Umbilical cord (tissue), 2 donors: ENCODE data around the gene THBS1. TPM values are rescaled to one million over a fixed set of nuclear protein-coding genes. Genes with fewer than 3 reads are reported as not detected.

Experiments used
- DNase-seq: peaks from one replicate; pipeline ENCODE4 v3.0.0-alpha.2; 2015; ENCODE audit warnings: low spot score
- total RNA-seq: library from RNA; depleted of rRNA; stranded (reverse); fragments of >200 nt; gene quantifications from one replicate; pipeline ENCODE4 v1.2.3, GENCODE V29; 2014; ENCODE audit warnings: low replicate concordance; ENCODE audit not compliant: insufficient read depth

The THBS1 gene
- 1,162 TPM for total RNA-seq

GRCh38 chr15:39580485-39581241 is at the start of gene THBS1:
TSS of gene THBS1 (plus strand) at chr15:39581079. CDS start at chr15:39581858, 779 bp downstream.
- DNase-seq: peak; percentile 91

GRCh38 chr15:39534996-39535395 is 45.9 kb upstream of the THBS1 start:
- DNase-seq: no peak

GRCh38 chr15:39535466-39535865 is 45.4 kb upstream of the THBS1 start:
- DNase-seq: no peak

- DNase-seq: no peak
Measured at GRCh38 chr15:39538936-39539335, 41.9 kb upstream of the THBS1 start.

GRCh38 chr15:39539466-39539865 is 41.4 kb upstream of the THBS1 start:
- DNase-seq: no peak

- DNase-seq: no peak
Measured at GRCh38 chr15:39539973-39540558, 40.8 kb upstream of the THBS1 start.

DNA sequence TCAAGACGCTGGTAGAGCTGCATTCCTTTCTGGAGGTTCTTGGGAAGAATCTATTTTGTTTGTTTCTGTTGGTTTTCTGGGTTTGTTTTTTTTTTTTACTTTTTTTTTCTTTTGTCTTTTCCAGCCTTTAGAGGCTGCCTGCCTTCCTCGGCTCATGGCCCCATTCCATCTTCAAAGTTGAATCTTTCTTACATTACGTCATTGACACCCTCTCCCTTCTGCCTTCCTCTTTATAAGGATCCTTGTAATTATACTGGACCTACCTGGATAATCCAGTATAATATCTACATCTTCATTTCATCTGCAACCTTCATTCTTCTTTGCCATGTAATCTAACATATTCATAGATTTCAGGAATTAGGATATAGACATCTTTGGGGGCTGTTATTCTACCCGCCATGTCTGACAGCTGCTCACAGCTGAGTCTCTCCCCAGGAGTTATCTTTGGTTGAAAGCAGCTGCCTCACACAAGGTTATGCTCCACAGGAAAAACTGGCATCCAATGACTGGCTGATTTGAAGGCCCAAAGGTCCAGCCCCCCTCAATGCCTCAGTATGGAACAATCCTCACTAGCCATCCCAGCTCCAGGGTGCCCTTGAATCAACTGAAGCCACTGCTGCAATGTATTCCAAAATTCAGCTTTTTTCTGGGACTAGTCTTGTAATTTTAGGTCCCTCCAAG is 38.4 kb upstream of the THBS1 start:
- DNase-seq: no peak

- DNase-seq: no peak
Measured at GRCh38 chr15:39543651-39544050, 37.2 kb upstream of the THBS1 start.

GRCh38 chr15:39546842-39547241 is 34.0 kb upstream of the THBS1 start:
- no peak for DNase-seq

GRCh38 chr15:39548561-39548960 is 32.3 kb upstream of the THBS1 start:
- no peak for DNase-seq

- no peak for DNase-seq
Measured at GRCh38 chr15:39549912-39550311, 31.0 kb upstream of the THBS1 start.

GRCh38 chr15:39551476-39551875 is 29.4 kb upstream of the THBS1 start:
- DNase-seq: no peak

GRCh38 chr15:39552556-39552955 is 28.3 kb upstream of the THBS1 start:
- DNase-seq: no peak

- DNase-seq: no peak
Measured at GRCh38 chr15:39553947-39554693, 26.8 kb upstream of the THBS1 start.

- DNase-seq: no peak
Measured at GRCh38 chr15:39554746-39555387, 26.0 kb upstream of the THBS1 start.

GRCh38 chr15:39555885-39556284 is 25.0 kb upstream of the THBS1 start:
- DNase-seq: peak; percentile 24

DNA sequence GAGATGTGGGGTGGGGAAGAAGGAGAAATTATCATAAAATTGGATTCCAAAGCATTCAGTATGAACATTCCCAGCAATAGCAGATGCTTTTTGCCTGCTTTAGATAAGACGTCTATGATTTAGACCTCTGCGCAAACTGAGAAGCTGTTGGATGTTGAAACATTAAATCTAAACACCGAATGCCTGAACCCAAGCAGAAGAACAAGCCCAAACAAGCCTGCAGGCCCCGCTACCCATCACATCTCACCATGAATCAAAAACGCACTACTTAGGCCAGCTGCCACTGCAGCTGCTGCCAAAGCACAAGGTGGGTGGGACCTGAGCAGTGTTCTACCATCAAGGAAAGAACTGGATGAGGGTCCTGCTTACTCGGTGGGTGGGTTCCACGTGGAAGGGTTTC is 24.4 kb upstream of the THBS1 start:
- DNase-seq: peak; percentile 73

DNA sequence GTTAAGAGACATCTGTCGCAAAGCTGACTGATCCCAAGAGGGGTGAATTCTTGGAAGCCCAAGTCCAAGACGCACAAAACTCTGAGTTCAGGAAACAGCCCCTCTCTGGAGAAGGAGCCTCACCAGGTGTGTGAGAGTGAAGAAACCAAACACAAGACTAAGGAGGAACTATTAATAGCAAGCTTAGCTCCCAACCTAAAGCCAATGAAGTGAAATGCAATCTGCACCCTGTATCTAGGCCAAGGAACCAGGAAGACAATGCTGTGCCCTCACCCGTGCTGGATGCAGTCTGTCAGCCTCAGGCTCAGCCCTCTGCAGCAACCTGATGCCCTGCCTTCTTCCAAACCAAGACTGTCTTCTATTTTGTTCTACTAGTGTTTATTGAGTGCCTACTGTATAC is 22.5 kb upstream of the THBS1 start:
- no peak for DNase-seq

DNA sequence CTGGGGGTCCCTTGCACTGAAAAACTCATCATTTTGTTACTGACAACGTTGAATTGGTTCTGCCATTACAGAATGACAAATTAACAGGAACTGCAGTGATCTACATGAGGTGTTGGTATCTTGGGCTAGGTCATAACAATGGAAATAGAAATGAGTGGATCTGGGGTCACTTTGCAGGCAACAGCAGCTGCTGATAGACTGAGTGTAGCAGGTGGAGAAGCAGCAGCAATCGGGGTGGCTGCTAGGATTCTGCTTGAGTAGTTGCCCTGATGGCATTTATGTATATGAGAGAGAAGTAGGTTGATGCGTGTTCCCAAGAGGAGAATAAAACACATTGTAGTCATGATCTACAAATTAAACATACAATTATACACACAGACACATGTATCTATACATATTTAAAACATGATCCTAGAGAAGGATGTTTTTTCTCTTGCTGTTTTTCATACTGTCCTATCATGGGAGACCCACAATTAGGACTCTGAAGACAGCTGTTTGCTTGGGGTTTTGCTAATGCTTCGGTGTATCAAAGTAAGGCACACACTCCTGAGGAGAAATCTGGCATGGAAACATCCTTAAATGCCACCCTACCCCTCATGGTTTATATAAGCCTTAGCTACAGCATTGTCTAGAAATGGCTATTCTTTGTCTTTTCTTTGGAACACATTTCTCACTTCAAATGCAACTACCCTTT is 15.8 kb upstream of the THBS1 start:
- no peak for DNase-seq

- no peak for DNase-seq
Measured at GRCh38 chr15:39565851-39566250, 15.0 kb upstream of the THBS1 start.

DNA sequence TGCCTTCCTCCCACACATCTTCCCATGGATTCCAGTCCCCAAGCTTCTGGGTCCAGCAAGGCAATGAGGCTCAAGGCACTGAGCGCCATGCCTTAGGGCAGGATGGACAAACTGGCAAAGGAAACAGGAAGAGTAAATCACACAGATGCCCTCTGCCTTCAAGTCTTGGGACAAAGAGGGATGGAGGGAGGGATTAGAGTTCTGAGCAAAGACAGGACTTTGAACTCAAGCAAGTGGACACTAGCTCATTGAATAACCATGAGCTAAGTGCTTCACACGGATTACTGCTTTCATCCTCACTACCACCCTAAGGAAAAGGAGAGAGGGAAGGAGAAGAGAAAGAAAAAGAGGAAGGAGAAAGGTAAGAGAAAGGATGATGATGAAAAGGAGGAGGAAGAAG is 7.6 kb upstream of the THBS1 start:
- no peak for DNase-seq
